Activated CD8-positive, alpha-beta T cell treated with anti-CD3 and anti-CD28 coated beads for 36 hours (primary cell): ENCODE data around the gene RNF19B. TPM values are rescaled to one million over a fixed set of nuclear protein-coding genes. Genes with fewer than 3 reads are reported as not detected.
A peak's percentile ranks its signal among the peaks of the same experiment; 100 is the strongest.

Experiments used
- ATAC-seq: fragments of 200-7000 bp; cut with Tn5 transposase; one replicate; pipeline ENCODE4 v1.10.0; 2021; ENCODE audit warnings: mild to moderate bottlenecking, moderate library complexity
- CTCF ChIA-PET: fragments of 350-600 bp; sonication (Branson Sonifier 250); formaldehyde crosslinking; loops from one replicate; lab custom pipeline; 2021; ENCODE audit warnings: antibody characterized with exemption; lab: Charles Lee
- POLR2A ChIA-PET: fragments of 350-600 bp; sonication (Branson Sonifier 250); formaldehyde crosslinking; loops from one replicate; lab custom pipeline; 2021; ENCODE audit warnings: antibody characterized with exemption; lab: Charles Lee
- DNase-seq: peaks from one replicate; pipeline ENCODE4 v3.0.0-alpha.2; 2020
- H3K27ac Mint-ChIP-seq: one replicate; pipeline ENCODE4 v1.8.0; 2021; ENCODE audit warnings: mild to moderate bottlenecking, mixed read lengths
- H3K27me3 Mint-ChIP-seq: one replicate; pipeline ENCODE4 v1.8.0; 2021; ENCODE audit warnings: mixed read lengths
- H3K36me3 Mint-ChIP-seq: one replicate; pipeline ENCODE4 v1.8.0; 2021; ENCODE audit warnings: low read depth, mixed read lengths
- H3K4me1 Mint-ChIP-seq: one replicate; pipeline ENCODE4 v1.8.0; 2021; ENCODE audit warnings: low read depth, mixed read lengths
- H3K4me3 Mint-ChIP-seq: one replicate; pipeline ENCODE4 v1.8.0; 2021; ENCODE audit warnings: mild to moderate bottlenecking, moderate library complexity, mixed read lengths
- H3K9me3 Mint-ChIP-seq: one replicate; pipeline ENCODE4 v1.8.0; 2021; ENCODE audit warnings: mixed read lengths
- intact Hi-C: fragments of 100-400 bp; cut with micrococcal nuclease; formaldehyde crosslinking; loops from one replicate; pipeline ENCODE4 v1.10.0; 2022
- total RNA-seq, 2 experiments: library from RNA; stranded (reverse); gene quantifications; one replicate each; pipeline ENCODE4 v1.2.3, GENCODE V29; 2021
- TF ChIP-seq, protein P1 (sequence below): fragments of 200-600 bp; IDR thresholded peaks from one replicate; pipeline ENCODE4 v1.8.0; 2022; ENCODE audit warnings: antibody characterized with exemption, mild to moderate bottlenecking

The RNF19B gene
- total RNA-seq, 2 experiments from 2014 or later = 10.6 to 10.9 TPM

- Mint-ChIP-seq H3K27ac (peak overlapping the region; percentile 21), H3K9me3 (no peaks in the 10 kb centered on the region), H3K27me3 (no peaks in the 10 kb centered on the region), H3K4me1 (peaks cover 38% of the 10 kb centered on the region), H3K4me3 (no peak overlapping the region), H3K36me3 (no peaks in the 10 kb centered on the region)
- intact Hi-C loops = loop anchor here (10.0 kb wide), 1 partner anchor 58 kb away; no protein-coding TSS in a partner anchor
- TF ChIP-seq, protein P1, sequence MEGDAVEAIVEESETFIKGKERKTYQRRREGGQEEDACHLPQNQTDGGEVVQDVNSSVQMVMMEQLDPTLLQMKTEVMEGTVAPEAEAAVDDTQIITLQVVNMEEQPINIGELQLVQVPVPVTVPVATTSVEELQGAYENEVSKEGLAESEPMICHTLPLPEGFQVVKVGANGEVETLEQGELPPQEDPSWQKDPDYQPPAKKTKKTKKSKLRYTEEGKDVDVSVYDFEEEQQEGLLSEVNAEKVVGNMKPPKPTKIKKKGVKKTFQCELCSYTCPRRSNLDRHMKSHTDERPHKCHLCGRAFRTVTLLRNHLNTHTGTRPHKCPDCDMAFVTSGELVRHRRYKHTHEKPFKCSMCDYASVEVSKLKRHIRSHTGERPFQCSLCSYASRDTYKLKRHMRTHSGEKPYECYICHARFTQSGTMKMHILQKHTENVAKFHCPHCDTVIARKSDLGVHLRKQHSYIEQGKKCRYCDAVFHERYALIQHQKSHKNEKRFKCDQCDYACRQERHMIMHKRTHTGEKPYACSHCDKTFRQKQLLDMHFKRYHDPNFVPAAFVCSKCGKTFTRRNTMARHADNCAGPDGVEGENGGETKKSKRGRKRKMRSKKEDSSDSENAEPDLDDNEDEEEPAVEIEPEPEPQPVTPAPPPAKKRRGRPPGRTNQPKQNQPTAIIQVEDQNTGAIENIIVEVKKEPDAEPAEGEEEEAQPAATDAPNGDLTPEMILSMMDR = no peak
- ChIA-PET CTCF (interaction anchor here (1.0 to 2.5 kb wide), 13 partner anchors 9 to 100 kb away, joined by 3 to 7 read pairs (median 4); no protein-coding TSS in a partner anchor), POLR2A (interaction anchor here (0.8 to 3.1 kb wide), 7 partner anchors 10 to 95 kb away, joined by 3 to 12 read pairs (median 3); no protein-coding TSS in a partner anchor)
- peak; percentile 84 for DNase-seq
- peak; percentile 87 for ATAC-seq
Observed at GRCh38 chr1:32992489-32993323, 28.1 kb upstream of the RNF19B start.

DNA sequence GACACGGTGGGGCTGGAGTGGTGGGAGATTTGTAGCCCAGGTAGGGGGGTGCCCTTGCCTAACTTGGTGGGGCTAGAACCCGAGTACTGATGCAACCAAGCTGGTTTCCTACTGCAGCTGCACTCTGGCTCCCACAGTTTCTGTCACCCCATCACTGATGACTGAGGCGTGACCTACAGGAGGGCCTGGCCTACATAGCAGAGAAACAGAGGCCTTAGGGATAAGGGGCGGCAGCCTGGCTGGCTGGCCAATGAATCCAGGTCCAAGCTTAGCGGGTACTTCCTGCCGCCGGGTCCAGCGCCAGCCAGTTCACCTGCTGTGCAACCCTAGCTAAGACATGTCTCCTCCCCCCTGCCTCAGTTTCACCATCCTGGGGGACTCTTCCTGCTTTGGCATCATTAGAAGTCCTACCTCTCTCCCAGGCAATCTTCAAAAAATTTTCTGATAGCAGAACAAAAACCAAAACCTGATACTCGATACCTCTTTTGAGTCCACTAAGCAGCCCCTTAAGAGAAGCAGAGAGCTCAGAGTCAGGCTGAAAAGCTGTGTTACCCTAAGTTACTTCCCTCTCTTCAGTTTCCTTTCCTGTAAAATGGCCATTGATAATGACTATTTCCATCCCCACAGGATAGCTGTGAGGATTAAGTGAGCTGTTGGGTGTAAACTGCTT is 27.3 kb upstream of the RNF19B start:
- Mint-ChIP-seq H3K36me3 (no peaks in the 10 kb centered on the region), H3K4me3 (no peak overlapping the region), H3K27ac (peak overlapping the region; percentile 21), H3K9me3 (no peaks in the 10 kb centered on the region), H3K4me1 (peaks cover 38% of the 10 kb centered on the region), H3K27me3 (no peaks in the 10 kb centered on the region)
- DNase-seq (no peak), ATAC-seq (no peak)
- CTCF ChIA-PET = interaction anchor here (1.0 to 2.5 kb wide), 9 partner anchors 8 to 94 kb away, joined by 3 to 7 read pairs (median 4); no protein-coding TSS in a partner anchor
- POLR2A ChIA-PET = interaction anchor here (1.0 to 3.1 kb wide), 4 partner anchors 11 to 96 kb away, joined by 3 to 12 read pairs (median 4); no protein-coding TSS in a partner anchor
- TF ChIP-seq, protein P1 = no peak
- intact Hi-C loops = loop anchor here (10.0 kb wide), 1 partner anchor 57 kb away; no protein-coding TSS in a partner anchor

DNA sequence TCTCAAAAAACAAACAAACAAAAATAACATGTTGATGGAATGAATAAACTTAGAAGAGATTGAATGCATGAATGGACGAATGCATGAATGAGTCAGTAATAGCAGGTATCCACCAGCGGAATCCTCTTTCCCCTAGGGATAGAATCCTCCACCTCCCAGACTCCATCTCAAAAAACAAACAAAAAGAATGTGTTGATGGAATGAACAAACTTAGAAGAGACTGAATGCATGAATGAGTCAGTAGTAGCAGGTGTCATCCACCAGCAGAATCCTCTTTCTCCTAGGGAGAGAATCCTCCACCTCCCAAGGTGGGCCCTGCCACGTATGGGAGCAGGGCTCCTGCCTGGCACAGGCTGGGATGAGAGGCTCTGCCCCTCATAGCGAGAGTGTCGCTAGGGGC is 26.8 kb upstream of the RNF19B start:
- H3K4me3 Mint-ChIP-seq = no peak overlapping the region
- DNase-seq (no peak), ATAC-seq (no peak)
- H3K27ac Mint-ChIP-seq = no peak overlapping the region
- H3K9me3 Mint-ChIP-seq = no peaks in the 10 kb centered on the region
- H3K4me1 Mint-ChIP-seq = peaks cover 38% of the 10 kb centered on the region
- H3K27me3 Mint-ChIP-seq = no peaks in the 10 kb centered on the region
- ChIA-PET CTCF (interaction anchor here (1.0 to 2.5 kb wide), 6 partner anchors 10 to 93 kb away, joined by 3 to 7 read pairs (median 4); no protein-coding TSS in a partner anchor), POLR2A (interaction anchor here (3.1 kb wide), 1 partner anchor 10 kb away, joined by 12 read pairs; no protein-coding TSS in a partner anchor)
- TF ChIP-seq, protein P1 = no peak
- intact Hi-C loops = loop anchor here (10.0 kb wide), 1 partner anchor 57 kb away; no protein-coding TSS in a partner anchor
- no peaks in the 10 kb centered on the region for H3K36me3 Mint-ChIP-seq

GRCh38 chr1:32990887-32991286 is 26.3 kb upstream of the RNF19B start:
- DNase-seq (no peak), ATAC-seq (no peak)
- no peak overlapping the region for H3K4me3 Mint-ChIP-seq
- H3K4me1 Mint-ChIP-seq = peaks cover 38% of the 10 kb centered on the region
- TF ChIP-seq, protein P1 = no peak
- ChIA-PET CTCF (interaction anchor here (2.5 kb wide), 1 partner anchor 10 kb away, joined by 7 read pairs; no protein-coding TSS in a partner anchor), POLR2A (no interaction called here)
- H3K36me3 Mint-ChIP-seq = no peaks in the 10 kb centered on the region
- H3K9me3 Mint-ChIP-seq = no peaks in the 10 kb centered on the region
- intact Hi-C loops = loop anchor here (10.0 kb wide), 1 partner anchor 56 kb away; no protein-coding TSS in a partner anchor
- H3K27ac Mint-ChIP-seq = no peak overlapping the region
- no peaks in the 10 kb centered on the region for H3K27me3 Mint-ChIP-seq
